Stimulated activated CD8-positive, alpha-beta memory T cell treated with anti-CD3 and anti-CD28 coated beads, Interleukin-7, amount 100 ng/mL, for 1 hour (primary cell): ENCODE measurements around the gene DDX11.
"Not testable (repeated sequence)": the region's sequence is repeated elsewhere in the genome, so short reads cannot be mapped to it uniquely, and the experiment has no call there.

ENCODE experiments used
- DNase-seq, 2 donors: peaks; one replicate each; pipeline ENCODE4 v3.0.0-alpha.2; 2020; ENCODE audit warnings: low read depth in 2 of 2

DDX11 gene

GRCh38 chr12:31124158-31124557, 50.5 kb downstream of the DDX11 start:
- DNase-seq = not testable (repeated sequence)

- DNase-seq = not testable (repeated sequence)
These were observed 51.5 kb downstream of the DDX11 start for GRCh38 chr12:31125171-31125570.

- DNase-seq = not testable (repeated sequence)
These were observed 53.7 kb downstream of the DDX11 start for GRCh38 chr12:31127209-31127848.

GRCh38 chr12:31136581-31136980, 62.9 kb downstream of the DDX11 start:
- DNase-seq = not testable (repeated sequence)

- not testable (repeated sequence) for DNase-seq
These were observed 71.1 kb downstream of the DDX11 start for GRCh38 chr12:31144768-31145167.

GRCh38 chr12:31145296-31145695, 71.6 kb downstream of the DDX11 start:
- DNase-seq = not testable (repeated sequence)

- not testable (repeated sequence) for DNase-seq
These were observed 73.8 kb downstream of the DDX11 start for GRCh38 chr12:31147415-31147814.

GRCh38 chr12:31150766-31151165, 77.1 kb downstream of the DDX11 start:
- not testable (repeated sequence) for DNase-seq
